Mesothelial cell of epicardium (in vitro differentiated cells): ENCODE measurements around the gene FSHR. TPM values are rescaled to one million over a fixed set of nuclear protein-coding genes. Genes with fewer than 3 reads are reported as not detected.

Source experiments
- DNase-seq, 2 experiments: peaks; one replicate each; pipeline ENCODE4 v3.0.0; 2021; ENCODE audit warnings: low spot score in 2 of 2; ENCODE audit not compliant: unreplicated experiment in 2 of 2
- H3K27ac Mint-ChIP-seq: 2 replicates; pipeline ENCODE4 v1.8.0; 2021; ENCODE audit warnings: mixed read lengths
- H3K27me3 Mint-ChIP-seq: 2 replicates; pipeline ENCODE4 v1.8.0; 2021; ENCODE audit warnings: low read depth, mixed read lengths
- H3K36me3 Mint-ChIP-seq: 2 replicates; pipeline ENCODE4 v1.8.0; 2021; ENCODE audit warnings: mixed read lengths
- H3K4me1 Mint-ChIP-seq: 2 replicates; pipeline ENCODE4 v1.8.0; 2021; ENCODE audit warnings: mixed read lengths
- H3K4me3 Mint-ChIP-seq: 2 replicates; pipeline ENCODE4 v1.8.0; 2021; ENCODE audit warnings: mild to moderate bottlenecking, moderate library complexity, mixed read lengths
- H3K9me3 Mint-ChIP-seq: 2 replicates; pipeline ENCODE4 v1.8.0; 2021; ENCODE audit warnings: mixed read lengths
- total RNA-seq: library from RNA; stranded (reverse); gene quantifications from 3 replicates; pipeline ENCODE4 v1.2.1, GENCODE V29; 2021
- TF ChIP-seq, protein P1 (sequence below): fragments of 200-600 bp; sonication (generic); IDR thresholded peaks from one replicate; pipeline ENCODE4 v1.5.0; 2021; ENCODE audit warnings: antibody characterized with exemption; ENCODE audit not compliant: unreplicated experiment

FSHR gene
- total RNA-seq, 1 donor from 2014 or later: not detected

DNA sequence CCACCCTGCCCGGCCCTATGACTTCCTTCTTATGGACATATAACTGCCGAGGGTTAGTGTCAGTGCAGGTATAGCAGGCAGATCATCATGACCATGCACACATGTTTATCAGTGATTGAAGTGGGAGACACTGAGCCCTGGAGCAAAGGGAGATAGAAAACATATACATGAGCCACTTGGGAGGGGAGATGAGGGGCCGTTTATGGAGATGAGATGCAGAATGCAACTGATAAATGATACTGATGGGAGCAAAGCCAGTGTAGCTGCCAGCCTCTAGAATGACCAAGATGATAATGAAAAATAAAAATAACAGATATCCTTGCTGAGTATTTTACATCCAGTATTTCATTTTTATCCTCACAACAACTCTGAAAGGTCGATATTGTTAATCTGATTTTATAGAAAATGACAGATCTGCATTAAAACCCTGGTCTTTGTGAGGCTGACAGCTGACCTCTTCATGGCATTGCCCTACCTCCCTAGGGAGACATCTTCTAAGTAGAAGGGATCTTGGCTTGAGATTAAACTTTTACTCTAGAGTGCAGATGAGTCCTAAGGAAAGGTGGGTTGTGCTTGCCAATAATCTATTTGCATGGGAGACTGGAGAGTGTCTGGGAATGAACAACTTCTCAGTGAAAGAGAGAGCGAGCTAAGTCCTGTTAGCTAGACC, 220.4 kb downstream of the FSHR start:
- Mint-ChIP-seq H3K9me3 (no peaks in the 10 kb centered on the region), H3K27me3 (peaks cover 3% of the 10 kb centered on the region), H3K36me3 (no peaks in the 10 kb centered on the region), H3K27ac (no peak overlapping the region), H3K4me3 (no peak overlapping the region), H3K4me1 (peaks cover 2% of the 10 kb centered on the region)
- TF ChIP-seq, protein P1, sequence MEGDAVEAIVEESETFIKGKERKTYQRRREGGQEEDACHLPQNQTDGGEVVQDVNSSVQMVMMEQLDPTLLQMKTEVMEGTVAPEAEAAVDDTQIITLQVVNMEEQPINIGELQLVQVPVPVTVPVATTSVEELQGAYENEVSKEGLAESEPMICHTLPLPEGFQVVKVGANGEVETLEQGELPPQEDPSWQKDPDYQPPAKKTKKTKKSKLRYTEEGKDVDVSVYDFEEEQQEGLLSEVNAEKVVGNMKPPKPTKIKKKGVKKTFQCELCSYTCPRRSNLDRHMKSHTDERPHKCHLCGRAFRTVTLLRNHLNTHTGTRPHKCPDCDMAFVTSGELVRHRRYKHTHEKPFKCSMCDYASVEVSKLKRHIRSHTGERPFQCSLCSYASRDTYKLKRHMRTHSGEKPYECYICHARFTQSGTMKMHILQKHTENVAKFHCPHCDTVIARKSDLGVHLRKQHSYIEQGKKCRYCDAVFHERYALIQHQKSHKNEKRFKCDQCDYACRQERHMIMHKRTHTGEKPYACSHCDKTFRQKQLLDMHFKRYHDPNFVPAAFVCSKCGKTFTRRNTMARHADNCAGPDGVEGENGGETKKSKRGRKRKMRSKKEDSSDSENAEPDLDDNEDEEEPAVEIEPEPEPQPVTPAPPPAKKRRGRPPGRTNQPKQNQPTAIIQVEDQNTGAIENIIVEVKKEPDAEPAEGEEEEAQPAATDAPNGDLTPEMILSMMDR: no peak
- DNase-seq: no peak

DNA sequence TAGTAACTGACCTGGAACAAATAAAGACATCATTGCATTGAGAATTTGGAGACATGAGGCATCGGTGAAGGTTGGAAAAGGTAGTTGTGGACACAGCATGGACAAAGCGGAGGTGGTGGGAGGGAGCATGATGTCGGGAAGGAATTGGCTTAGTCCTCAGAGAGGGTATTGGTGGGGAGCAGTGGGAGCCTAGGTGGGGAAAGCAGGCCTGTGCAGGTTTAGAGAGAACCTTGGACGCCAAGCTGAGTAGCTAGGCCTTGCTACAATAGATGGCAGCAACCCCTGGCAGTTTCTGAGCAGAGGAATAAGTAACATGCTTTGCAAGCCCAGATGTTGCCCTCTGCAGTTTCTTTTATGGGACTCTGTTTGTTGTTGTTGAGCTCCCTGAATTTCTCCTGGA, 221.6 kb downstream of the FSHR start:
- DNase-seq: no peak
- H3K27me3 Mint-ChIP-seq: peaks cover 3% of the 10 kb centered on the region
- H3K9me3 Mint-ChIP-seq: no peaks in the 10 kb centered on the region
- no peak overlapping the region for H3K4me3 Mint-ChIP-seq
- no peaks in the 10 kb centered on the region for H3K36me3 Mint-ChIP-seq
- H3K4me1 Mint-ChIP-seq: peaks cover 2% of the 10 kb centered on the region
- TF ChIP-seq, protein P1: no peak
- H3K27ac Mint-ChIP-seq: no peak overlapping the region

GRCh38 chr2:48929571-48930301, 224.6 kb downstream of the FSHR start:
- Mint-ChIP-seq H3K9me3 (peaks cover 4% of the 10 kb centered on the region), H3K27me3 (peaks cover 3% of the 10 kb centered on the region), H3K4me3 (no peak overlapping the region), H3K27ac (no peak overlapping the region), H3K36me3 (no peaks in the 10 kb centered on the region), H3K4me1 (no peaks in the 10 kb centered on the region)
- no peak for DNase-seq
- TF ChIP-seq, protein P1: no peak

DNA sequence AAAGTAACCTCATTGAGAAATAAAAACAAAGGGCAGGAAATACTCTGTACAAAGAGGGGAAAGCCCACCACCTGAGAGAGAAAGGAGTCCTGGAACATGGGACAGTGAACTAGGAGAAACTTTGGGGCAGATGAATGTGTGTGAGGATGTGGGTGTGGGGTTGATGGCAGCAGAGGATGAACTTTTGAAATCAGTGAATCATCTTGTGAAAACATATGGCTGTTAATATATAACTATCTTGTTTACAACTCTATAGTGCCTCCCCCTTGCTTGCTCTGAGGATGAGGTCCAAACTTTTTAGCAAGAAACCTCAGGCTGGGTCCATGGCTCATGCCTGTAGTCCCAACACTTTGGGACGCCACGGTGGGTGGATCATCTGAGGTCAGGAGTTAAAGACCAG, 227.0 kb downstream of the FSHR start:
- Mint-ChIP-seq H3K27ac (no peak overlapping the region), H3K27me3 (peaks cover 3% of the 10 kb centered on the region), H3K4me3 (no peak overlapping the region), H3K36me3 (peaks cover 1% of the 10 kb centered on the region), H3K9me3 (peaks cover 13% of the 10 kb centered on the region), H3K4me1 (no peaks in the 10 kb centered on the region)
- no peak for DNase-seq
- TF ChIP-seq, protein P1: no peak

DNA sequence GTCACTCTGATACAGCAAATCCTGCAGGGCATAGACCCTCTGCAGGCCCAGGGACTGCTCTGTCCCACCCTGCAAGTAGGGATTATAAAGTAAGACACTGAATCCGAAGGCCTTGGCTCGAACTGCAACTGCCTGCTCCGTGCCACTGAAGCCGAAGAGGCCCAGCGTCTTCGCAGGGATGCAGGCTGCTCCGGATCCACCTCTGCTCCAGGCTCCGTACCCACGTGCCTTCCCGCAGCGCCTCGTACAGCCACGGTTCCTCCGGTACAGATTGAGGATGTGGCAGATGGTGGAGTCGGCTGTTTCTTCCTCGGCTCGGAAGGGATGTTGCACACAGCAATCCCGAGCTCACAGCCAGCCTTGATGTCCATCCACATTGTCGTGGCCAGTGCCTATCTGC, 238.4 kb downstream of the FSHR start:
- Mint-ChIP-seq H3K4me1 (no peaks in the 10 kb centered on the region), H3K4me3 (no peak overlapping the region), H3K9me3 (peaks cover 11% of the 10 kb centered on the region), H3K36me3 (peaks cover 7% of the 10 kb centered on the region), H3K27me3 (peaks cover 5% of the 10 kb centered on the region), H3K27ac (no peak overlapping the region)
- TF ChIP-seq, protein P1: no peak
- DNase-seq: no peak
